GM23248 (cell line): ENCODE results near the gene SIGLEC14. TPM values are rescaled to one million over a fixed set of nuclear protein-coding genes. Genes with fewer than 3 reads are reported as not detected.

Experiments used
- DNase-seq: peaks from one replicate; pipeline ENCODE4 v3.0.0-alpha.2; 2015
- H2AFZ ChIP-seq: fragments of 200-600 bp; sonication (generic); 2 replicates; pipeline ENCODE4 v1.6.1; 2016; ENCODE audit warnings: antibody characterized with exemption
- H3F3A ChIP-seq: fragments of 200-600 bp; sonication (generic); 2 replicates; pipeline ENCODE4 v1.6.1; 2016; ENCODE audit warnings: mild to moderate bottlenecking, antibody characterized with exemption, mixed run types; ENCODE audit not compliant: insufficient read depth
- H3K27ac ChIP-seq: fragments of 200-600 bp; sonication (generic); 2 replicates; pipeline ENCODE4 v1.5.1; 2016; ENCODE audit warnings: mild to moderate bottlenecking
- H3K27me3 ChIP-seq: fragments of 200-600 bp; sonication (generic); replicated peaks from 2 replicates; pipeline ENCODE4 v1.6.1; 2016; ENCODE audit warnings: mild to moderate bottlenecking; ENCODE audit not compliant: insufficient read depth
- H3K36me3 ChIP-seq: fragments of 200-600 bp; sonication (generic); 2 replicates; pipeline ENCODE4 v1.6.1; 2016; ENCODE audit warnings: low read depth, mild to moderate bottlenecking
- H3K4me1 ChIP-seq: fragments of 200-600 bp; sonication (generic); 2 replicates; pipeline ENCODE4 v1.6.1; 2016; ENCODE audit warnings: mild to moderate bottlenecking; ENCODE audit not compliant: insufficient read depth
- H3K4me2 ChIP-seq: fragments of 200-600 bp; sonication (generic); one replicate; pipeline ENCODE4 v1.6.1; 2016; ENCODE audit warnings: mild to moderate bottlenecking; ENCODE audit not compliant: unreplicated experiment
- H3K4me3 ChIP-seq: fragments of 200-600 bp; sonication (generic); 2 replicates; pipeline ENCODE4 v1.5.1; 2016; ENCODE audit warnings: mild to moderate bottlenecking
- H3K79me2 ChIP-seq: fragments of 200-600 bp; sonication (generic); 2 replicates; pipeline ENCODE4 v1.6.1; 2016; ENCODE audit warnings: mild to moderate bottlenecking; ENCODE audit not compliant: insufficient read depth
- H3K9ac ChIP-seq: fragments of 200-600 bp; sonication (generic); 2 replicates; pipeline ENCODE4 v1.6.1; 2016; ENCODE audit warnings: mild to moderate bottlenecking
- H3K9me2 ChIP-seq: fragments of 200-600 bp; sonication (generic); 2 replicates; pipeline ENCODE4 v1.6.1; 2016; ENCODE audit warnings: mixed run types, mild to moderate bottlenecking, moderate library complexity; ENCODE audit not compliant: insufficient read depth
- H3K9me3 ChIP-seq: fragments of 200-600 bp; sonication (generic); one replicate; pipeline ENCODE4 v1.6.1; 2017; ENCODE audit warnings: low read depth
- H4K20me1 ChIP-seq: fragments of 200-600 bp; sonication (generic); 2 replicates; pipeline ENCODE4 v1.6.0; 2016; ENCODE audit not compliant: insufficient read depth
- EZH2 ChIP-seq: fragments of 200-600 bp; sonication (generic); IDR thresholded peaks from 2 replicates; pipeline ENCODE4 v1.6.1; 2018; ENCODE audit warnings: antibody characterized with exemption, mild to moderate bottlenecking; ENCODE audit not compliant: insufficient read depth, poor library complexity, severe bottlenecking
- EZH2phosphoT487 ChIP-seq: fragments of 200-600 bp; sonication (generic); IDR thresholded peaks from 2 replicates; pipeline ENCODE4 v1.6.1; 2018; ENCODE audit warnings: antibody characterized with exemption, moderate library complexity, mild to moderate bottlenecking, low read depth; ENCODE audit not compliant: insufficient read depth
- WGBS, 2 experiments: methylation state at CpG; one replicate each; pipeline ENCODE4 v1.1.6; 2015 to 2017; ENCODE audit warnings: low lambda C conversion rate in 2 of 2, low coverage in 1 of 2; ENCODE audit errors: missing lambda C conversion rate in 2 of 2; 5-methylcytosine and 5-hydroxymethylcytosine counted together
- in situ Hi-C: fragments of 300-500 bp; cut with MboI; formaldehyde crosslinking; loops from 2 replicates; pipeline ENCODE4 v1.15.0; 2020
- polyA plus RNA-seq: library from polyadenylated mRNA; unstranded; fragments of >200 nt; fragmentation: Nextera tagmentation; extraction: Ambion mirVana; gene quantifications from 2 replicates; pipeline ENCODE4 v1.2.1, GENCODE V29; 2016
- total RNA-seq: library from RNA; depleted of rRNA; stranded (reverse); fragments of >200 nt; shearing (Covaris generic); gene quantifications from 2 replicates; pipeline ENCODE4 v1.2.3, GENCODE V29; 2014

SIGLEC14 gene
- total and polyA plus RNA-seq, 2 experiments from 2014 or later = not detected

GRCh38 chr19:51691074-51691583 is 44.5 kb upstream of the SIGLEC14 start:
- no peaks in the 10 kb centered on the region for H3K9me2 ChIP-seq
- TF ChIP-seq EZH2phosphoT487 = no peak
- no peak for TF ChIP-seq EZH2
- peaks cover 6% of the 10 kb centered on the region; the same call in 1 of the 2 replicates for H4K20me1 ChIP-seq
- H2AFZ ChIP-seq = no peak overlapping the region
- WGBS, 2 experiments = 10 to 25% methylated on average over 2 to 9 of the region's 9 CpGs
- H3K9ac ChIP-seq = peak overlapping the region; percentile 91
- H3F3A ChIP-seq = peaks cover 23% of the 10 kb centered on the region
- H3K27me3 ChIP-seq = no peaks in the 10 kb centered on the region
- H3K4me3 ChIP-seq = peak overlapping the region; percentile 87
- peaks cover 82% of the 10 kb centered on the region for H3K79me2 ChIP-seq
- no peaks in the 10 kb centered on the region for H3K9me3 ChIP-seq
- H3K27ac ChIP-seq = peak overlapping the region; percentile 83
- peak overlapping the region; percentile 79 for H3K4me2 ChIP-seq
- in situ Hi-C loops = no loop called here
- DNase-seq = peak; percentile 54
- peaks cover 29% of the 10 kb centered on the region for H3K4me1 ChIP-seq
- no peaks in the 10 kb centered on the region; the same call in 1 of the 2 replicates for H3K36me3 ChIP-seq

- Histone ChIP-seq H3K9me2 (no peaks in the 10 kb centered on the region), H3K4me1 (peaks cover 33% of the 10 kb centered on the region), H3F3A (peaks cover 29% of the 10 kb centered on the region), H3K4me3 (peak overlapping the region; percentile 87), H3K9me3 (no peaks in the 10 kb centered on the region), H3K27ac (peak overlapping the region; percentile 83), H3K79me2 (peaks cover 76% of the 10 kb centered on the region), H4K20me1 (peaks cover 6% of the 10 kb centered on the region; the same call in 1 of the 2 replicates), H2AFZ (no peak overlapping the region), H3K36me3 (no peaks in the 10 kb centered on the region; the same call in 1 of the 2 replicates), H3K9ac (peak overlapping the region; percentile 91), H3K27me3 (no peaks in the 10 kb centered on the region), H3K4me2 (peak overlapping the region; percentile 79)
- in situ Hi-C loops = no loop called here
- 1 to 2% methylated on average over 7 to 21 of the region's 21 CpGs for WGBS, 2 experiments
- peak; percentile 80 for DNase-seq
- TF ChIP-seq EZH2phosphoT487 = no peak
- no peak for TF ChIP-seq EZH2
Measured at GRCh38 chr19:51690454-51691073, 43.9 kb upstream of the SIGLEC14 start.

GRCh38 chr19:51689751-51690453 is 43.3 kb upstream of the SIGLEC14 start:
- peak; percentile 51 for DNase-seq
- in situ Hi-C loops = no loop called here
- Histone ChIP-seq H3K4me1 (peaks cover 33% of the 10 kb centered on the region), H3F3A (peaks cover 29% of the 10 kb centered on the region), H3K9me2 (no peaks in the 10 kb centered on the region), H3K27me3 (no peaks in the 10 kb centered on the region), H3K79me2 (peaks cover 70% of the 10 kb centered on the region), H3K27ac (peak overlapping the region; percentile 83), H3K4me2 (peak overlapping the region; percentile 79), H3K36me3 (no peaks in the 10 kb centered on the region), H3K4me3 (peak overlapping the region; percentile 87), H3K9me3 (no peaks in the 10 kb centered on the region), H4K20me1 (peaks cover 6% of the 10 kb centered on the region; the same call in 1 of the 2 replicates), H2AFZ (no peak overlapping the region), H3K9ac (peak overlapping the region; percentile 91)
- WGBS, 2 experiments = 0 to 1% methylated on average over 7 to 21 of the region's 21 CpGs
- TF ChIP-seq EZH2phosphoT487 (no peak), EZH2 (no peak)

- DNase-seq = peak; percentile 96
- Histone ChIP-seq H3K4me2 (peak overlapping the region; percentile 97), H3K9me2 (no peaks in the 10 kb centered on the region), H3K9me3 (no peaks in the 10 kb centered on the region), H4K20me1 (peaks cover 6% of the 10 kb centered on the region; the same call in 1 of the 2 replicates), H3K36me3 (no peaks in the 10 kb centered on the region), H3F3A (peaks cover 29% of the 10 kb centered on the region), H3K27me3 (no peaks in the 10 kb centered on the region), H3K4me3 (peak overlapping the region; percentile 87), H3K9ac (peak overlapping the region; percentile 91), H3K79me2 (peaks cover 60% of the 10 kb centered on the region), H3K27ac (peak overlapping the region; percentile 93), H3K4me1 (peaks cover 33% of the 10 kb centered on the region), H2AFZ (peak overlapping the region; percentile 84)
- TF ChIP-seq EZH2phosphoT487 (no peak), EZH2 (no peak)
- in situ Hi-C loops = no loop called here
- WGBS, 2 experiments = 1 to 13% methylated on average over 3 to 63 of the region's 63 CpGs
Measured at GRCh38 chr19:51688671-51689571, 42.3 kb upstream of the SIGLEC14 start.
